Endothelial cell of umbilical vein (primary cell): ENCODE measurements around the gene VPS16. TPM values are rescaled to one million over a fixed set of nuclear protein-coding genes. Genes with fewer than 3 reads are reported as not detected.

ENCODE experiments used
- BruUV-seq: library from RNA; stranded (reverse); fragments of 400-500 nt; replicated peaks from 2 replicates; lab custom pipeline; 2021; lab: Mats Ljungman, UMichigan
- CTCF ChIA-PET: fragments of 300-600, 350-600 bp; sonication (Branson Sonifier 250); formaldehyde crosslinking; loops from one replicate; lab custom pipeline; 2021; ENCODE audit warnings: antibody characterized with exemption, inconsistent platforms; lab: Charles Lee
- POLR2A ChIA-PET: fragments of 300-600, 350-600 bp; sonication (Branson Sonifier 250); formaldehyde crosslinking; loops from one replicate; lab custom pipeline; 2021; ENCODE audit warnings: antibody characterized with exemption, inconsistent platforms; lab: Charles Lee
- DNase-seq: peaks from one replicate; pipeline ENCODE4 v3.0.0-alpha.2; 2011; ENCODE audit warnings: low read depth, low spot score
- FAIRE-seq: peaks from 2 replicates; lab custom pipeline; 2011; peaks lifted over from hg19 to GRCh38; lab: Jason Lieb, UNC
- H2AFZ ChIP-seq: 2 replicates; pipeline ENCODE4 v1.6.0; 2012; ENCODE audit warnings: low read depth, low read length, control low read depth, inconsistent platforms
- H3K27ac ChIP-seq: 2 replicates; pipeline ENCODE4 v1.5.1; 2011; ENCODE audit warnings: low read depth, mild to moderate bottlenecking, control low read depth, low read length, moderate library complexity; ENCODE audit not compliant: insufficient read depth
- H3K27me3 ChIP-seq, 2 experiments: 2 replicates each; pipeline versions ENCODE4 v1.6.0 to v1.6.1; 2011; ENCODE audit warnings: low read length in 2 of 2, mixed read lengths in 1 of 2; ENCODE audit not compliant: control insufficient read depth in 2 of 2, insufficient read depth in 2 of 2
- H3K36me3 ChIP-seq, 2 experiments: 2 replicates in 1 of 2; 3 replicates in 1 of 2; pipeline ENCODE4 v1.5.1; 2011; ENCODE audit warnings: low read length in 2 of 2, mild to moderate bottlenecking in 1 of 2, moderate library complexity in 1 of 2; ENCODE audit not compliant: control insufficient read depth in 2 of 2, insufficient read depth in 2 of 2; ENCODE audit errors: extremely low read depth in 1 of 2
- H3K4me1 ChIP-seq: 3 replicates; pipeline ENCODE4 v1.5.1; 2011; ENCODE audit warnings: mild to moderate bottlenecking, low read length; ENCODE audit not compliant: control insufficient read depth, insufficient read depth; ENCODE audit errors: extremely low read depth
- H3K4me2 ChIP-seq: 2 replicates; pipeline ENCODE4 v1.6.1; 2011; ENCODE audit warnings: low read length, control low read depth, mixed read lengths; ENCODE audit not compliant: insufficient read depth
- H3K4me3 ChIP-seq, 3 experiments: fragments of 200-600 bp in 1 of 3; sonication (generic), shearing (Covaris generic) in 1 of 3; replicated peaks in 1 of 3; 2 replicates each; pipeline ENCODE4 v1.5.1; 2011 to 2016; ENCODE audit warnings: control low read depth in 3 of 3, low read length in 3 of 3, mild to moderate bottlenecking in 2 of 3, inconsistent platforms in 1 of 3, low read depth in 1 of 3, moderate library complexity in 1 of 3; ENCODE audit not compliant: insufficient read depth in 1 of 3
- H3K79me2 ChIP-seq: 2 replicates; pipeline ENCODE4 v1.6.0; 2012; ENCODE audit warnings: low read length, inconsistent platforms; ENCODE audit not compliant: control insufficient read depth, insufficient read depth
- H3K9ac ChIP-seq: replicated peaks from 2 replicates; pipeline ENCODE3; 2011; ENCODE audit warnings: low read length, control low read depth; ENCODE audit not compliant: insufficient read depth; ENCODE audit errors: extremely low read depth
- H3K9me1 ChIP-seq: replicated peaks from 3 replicates; pipeline ENCODE4 v1.6.0; 2011; ENCODE audit warnings: mild to moderate bottlenecking, low read length; ENCODE audit not compliant: control insufficient read depth, insufficient read depth; ENCODE audit errors: extremely low read depth
- H3K9me3 ChIP-seq: replicated peaks from 2 replicates; pipeline ENCODE4 v1.5.1; 2012; ENCODE audit warnings: low read length, inconsistent platforms; ENCODE audit not compliant: control insufficient read depth, insufficient read depth
- H4K20me1 ChIP-seq: replicated peaks from 2 replicates; pipeline ENCODE3; 2011; ENCODE audit warnings: mild to moderate bottlenecking, low read length; ENCODE audit not compliant: control insufficient read depth, insufficient read depth; ENCODE audit errors: extremely low read depth
- EZH2 ChIP-seq: IDR thresholded peaks from 2 replicates; pipeline ENCODE4 v1.6.1; 2012; ENCODE audit warnings: borderline replicate concordance, low read depth, mild to moderate bottlenecking, moderate library complexity, low read length, inconsistent platforms; ENCODE audit not compliant: severe bottlenecking
- FOS ChIP-seq: IDR thresholded peaks from 2 replicates; pipeline ENCODE4 v1.6.1; 2011; ENCODE audit warnings: mild to moderate bottlenecking, low read length, moderate library complexity, borderline replicate concordance; ENCODE audit not compliant: insufficient read depth
- GATA2 ChIP-seq: IDR thresholded peaks from 2 replicates; pipeline ENCODE4 v1.7.0; 2011; ENCODE audit warnings: low read depth, mild to moderate bottlenecking, moderate library complexity, mixed read lengths, low read length; ENCODE audit not compliant: insufficient read length, insufficient read depth
- JUN ChIP-seq: IDR thresholded peaks from 2 replicates; pipeline ENCODE4 v1.6.1; 2011; ENCODE audit warnings: borderline replicate concordance, low read depth; ENCODE audit not compliant: insufficient read length, insufficient read depth
- MYC ChIP-seq: IDR thresholded peaks from one replicate; pipeline ENCODE4 v1.6.1; 2011; ENCODE audit warnings: mild to moderate bottlenecking, low read depth, low read length
- POLR2A ChIP-seq: IDR thresholded peaks from 2 replicates; pipeline ENCODE4 v1.6.1; 2012; ENCODE audit warnings: low read depth, mild to moderate bottlenecking, control low read depth, low read length
- POLR2AphosphoS5 ChIP-seq: IDR thresholded peaks from 2 replicates; pipeline ENCODE4 v1.6.1; 2012; ENCODE audit warnings: low read depth, mild to moderate bottlenecking, control low read depth, low read length, moderate library complexity; ENCODE audit not compliant: insufficient read depth
- dilution Hi-C: fragments of 300-500 bp; cut with MboI; formaldehyde crosslinking; loops from one replicate; pipeline ENCODE4 v1.15.0; 2019; ENCODE audit warnings: low sequenced_read_pairs; ENCODE audit not compliant: extremely low pct_ligation_motif_present
- intact Hi-C: fragments of 100-400 bp; cut with micrococcal nuclease; formaldehyde crosslinking; loops from one replicate; pipeline ENCODE4 v1.10.0; 2022
- polyA plus RNA-seq, 4 experiments: library from polyadenylated mRNA; depleted of rRNA in 3 of 4; stranded (reverse) in 3 of 4; unstranded in 1 of 4; fragments of >200 nt; gene quantifications; 2 replicates each; pipeline versions ENCODE4 v1.2.1 to v1.2.3, GENCODE V29; 2011 to 2012; ENCODE audit warnings: missing spikeins in 1 of 4
- total RNA-seq: library from RNA; stranded (reverse); gene quantifications from 2 replicates; pipeline ENCODE4 v1.2.3, GENCODE V29; 2021
- TF ChIP-seq, protein P1 (sequence below): IDR thresholded peaks from 2 replicates; pipeline ENCODE4 v1.6.1; 2011; ENCODE audit not compliant: insufficient read depth, insufficient read length
- TF ChIP-seq, protein P2 (sequence below), 2 donors: IDR thresholded peaks; 1 replicate in 1 of 2; 2 replicates in 1 of 2; pipeline ENCODE4 v1.5.1; 2011; ENCODE audit warnings: low read length in 2 of 2, mild to moderate bottlenecking in 2 of 2, moderate library complexity in 2 of 2, control low read depth in 1 of 2, inconsistent platforms in 1 of 2, low read depth in 1 of 2; ENCODE audit not compliant: insufficient read depth in 1 of 2; ENCODE audit errors: extremely low read depth in 1 of 2

Gene VPS16
- total and polyA plus RNA-seq, 2 donors (not counting 3 experiments of a cell fraction or from before 2014, with no cell fraction given): 37.6 to 42.3 TPM

DNA sequence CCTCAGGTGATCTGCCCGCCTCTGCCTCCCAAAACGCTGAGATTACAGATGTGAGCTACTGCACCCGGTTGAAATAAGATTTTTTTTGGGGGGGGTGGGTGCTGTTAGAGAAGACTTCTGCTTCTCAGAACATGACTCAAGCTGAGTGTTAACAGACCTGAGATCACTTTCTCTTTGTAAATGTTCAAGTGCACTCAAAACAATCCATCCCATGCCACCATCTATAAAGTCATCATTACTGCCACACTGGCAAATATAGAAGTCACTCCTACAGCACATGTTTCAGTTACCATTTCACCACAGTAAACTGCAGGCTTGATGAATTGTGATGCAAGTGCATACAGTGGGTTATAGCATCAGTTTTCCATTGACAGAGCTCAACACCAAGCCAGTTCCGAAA lies 9.0 kb downstream of the VPS16 start:
- H3K36me3 ChIP-seq: no peaks in the 10 kb centered on the region
- H3K79me2 ChIP-seq: no peaks in the 10 kb centered on the region
- dilution Hi-C loops: no loop called here
- no peak overlapping the region for H2AFZ ChIP-seq
- no peak overlapping the region for H3K4me3 ChIP-seq
- BruUV-seq: no TSS peak
- DNase-seq (no peak), FAIRE-seq (no peak)
- TF ChIP-seq FOS: no peak
- no peak for TF ChIP-seq EZH2
- TF ChIP-seq, protein P1, sequence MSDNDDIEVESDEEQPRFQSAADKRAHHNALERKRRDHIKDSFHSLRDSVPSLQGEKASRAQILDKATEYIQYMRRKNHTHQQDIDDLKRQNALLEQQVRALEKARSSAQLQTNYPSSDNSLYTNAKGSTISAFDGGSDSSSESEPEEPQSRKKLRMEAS: no peak
- no peak for TF ChIP-seq POLR2AphosphoS5
- TF ChIP-seq JUN: no peak
- TF ChIP-seq GATA2: no peak
- no peak for TF ChIP-seq POLR2A
- TF ChIP-seq, protein P2, sequence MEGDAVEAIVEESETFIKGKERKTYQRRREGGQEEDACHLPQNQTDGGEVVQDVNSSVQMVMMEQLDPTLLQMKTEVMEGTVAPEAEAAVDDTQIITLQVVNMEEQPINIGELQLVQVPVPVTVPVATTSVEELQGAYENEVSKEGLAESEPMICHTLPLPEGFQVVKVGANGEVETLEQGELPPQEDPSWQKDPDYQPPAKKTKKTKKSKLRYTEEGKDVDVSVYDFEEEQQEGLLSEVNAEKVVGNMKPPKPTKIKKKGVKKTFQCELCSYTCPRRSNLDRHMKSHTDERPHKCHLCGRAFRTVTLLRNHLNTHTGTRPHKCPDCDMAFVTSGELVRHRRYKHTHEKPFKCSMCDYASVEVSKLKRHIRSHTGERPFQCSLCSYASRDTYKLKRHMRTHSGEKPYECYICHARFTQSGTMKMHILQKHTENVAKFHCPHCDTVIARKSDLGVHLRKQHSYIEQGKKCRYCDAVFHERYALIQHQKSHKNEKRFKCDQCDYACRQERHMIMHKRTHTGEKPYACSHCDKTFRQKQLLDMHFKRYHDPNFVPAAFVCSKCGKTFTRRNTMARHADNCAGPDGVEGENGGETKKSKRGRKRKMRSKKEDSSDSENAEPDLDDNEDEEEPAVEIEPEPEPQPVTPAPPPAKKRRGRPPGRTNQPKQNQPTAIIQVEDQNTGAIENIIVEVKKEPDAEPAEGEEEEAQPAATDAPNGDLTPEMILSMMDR (IDR thresholded peaks at IDR 0.05; ENCODE audit: extremely low read depth in 1 of 2, insufficient read depth in 1 of 2, low read depth in 1 of 2, low read length in 2 of 2): no peak
- no peak for TF ChIP-seq MYC
- H3K9ac ChIP-seq: no peak overlapping the region
- ChIA-PET CTCF (interaction anchor here (1.2 to 5.5 kb wide), 3 partner anchors 21 to 106 kb away, joined by 3 to 171 read pairs (median 5); no protein-coding TSS in a partner anchor), POLR2A (no interaction called here)
- H3K4me1 ChIP-seq: no peaks in the 10 kb centered on the region
- intact Hi-C loops: no loop called here
- no peaks in the 10 kb centered on the region for H3K27me3 ChIP-seq
- no peak overlapping the region for H3K27ac ChIP-seq
- no peaks in the 10 kb centered on the region for H3K9me1 ChIP-seq
- H3K9me3 ChIP-seq: no peaks in the 10 kb centered on the region
- no peaks in the 10 kb centered on the region for H4K20me1 ChIP-seq
- no peak overlapping the region for H3K4me2 ChIP-seq
